HL-60 (cell line): ENCODE data around the gene MYO1E.

Experiments used
- DNase-seq, 2 experiments: peaks; one replicate each; pipeline ENCODE4 v3.0.0-alpha.2; 2010 to 2020; ENCODE audit warnings: low read depth in 1 of 2, low spot score in 1 of 2
- H3K27ac ChIP-seq: fragments of 250-450 bp; sonication (Bioruptor Pico); replicated peaks from 2 replicates; pipeline ENCODE4 v1.5.1; 2020; ENCODE audit warnings: mild to moderate bottlenecking, moderate library complexity
- H3K27me3 ChIP-seq: fragments of 250-450 bp; sonication (Bioruptor Pico); 2 replicates; pipeline ENCODE4 v1.5.1; 2021; ENCODE audit warnings: mild to moderate bottlenecking, moderate library complexity; ENCODE audit not compliant: insufficient read depth, poor library complexity, severe bottlenecking
- H3K4me3 ChIP-seq: replicated peaks from 2 replicates; pipeline ENCODE4 v1.5.1; 2011; ENCODE audit warnings: mild to moderate bottlenecking, control low read depth, low read length; ENCODE audit not compliant: insufficient read depth
- GABPA ChIP-seq: IDR thresholded peaks from 2 replicates; pipeline ENCODE4 v1.6.1; 2012; ENCODE audit warnings: low read depth
- POLR2AphosphoS5 ChIP-seq: IDR thresholded peaks from 2 replicates; pipeline ENCODE4 v1.6.1; 2012; ENCODE audit warnings: low read depth
- SPI1 ChIP-seq: IDR thresholded peaks from 2 replicates; pipeline ENCODE4 v1.6.1; 2012; ENCODE audit warnings: low read depth, mild to moderate bottlenecking, borderline replicate concordance
- TF ChIP-seq, protein P1 (sequence below): IDR thresholded peaks from one replicate; pipeline ENCODE4 v1.5.1; 2011; ENCODE audit warnings: low read length, control low read depth, inconsistent platforms; ENCODE audit not compliant: insufficient read depth
- TF ChIP-seq, protein P2 (sequence below): IDR thresholded peaks from 2 replicates; pipeline ENCODE4 v1.6.1; 2012; ENCODE audit warnings: low read depth; ENCODE audit not compliant: insufficient replicate concordance

Gene MYO1E

DNA sequence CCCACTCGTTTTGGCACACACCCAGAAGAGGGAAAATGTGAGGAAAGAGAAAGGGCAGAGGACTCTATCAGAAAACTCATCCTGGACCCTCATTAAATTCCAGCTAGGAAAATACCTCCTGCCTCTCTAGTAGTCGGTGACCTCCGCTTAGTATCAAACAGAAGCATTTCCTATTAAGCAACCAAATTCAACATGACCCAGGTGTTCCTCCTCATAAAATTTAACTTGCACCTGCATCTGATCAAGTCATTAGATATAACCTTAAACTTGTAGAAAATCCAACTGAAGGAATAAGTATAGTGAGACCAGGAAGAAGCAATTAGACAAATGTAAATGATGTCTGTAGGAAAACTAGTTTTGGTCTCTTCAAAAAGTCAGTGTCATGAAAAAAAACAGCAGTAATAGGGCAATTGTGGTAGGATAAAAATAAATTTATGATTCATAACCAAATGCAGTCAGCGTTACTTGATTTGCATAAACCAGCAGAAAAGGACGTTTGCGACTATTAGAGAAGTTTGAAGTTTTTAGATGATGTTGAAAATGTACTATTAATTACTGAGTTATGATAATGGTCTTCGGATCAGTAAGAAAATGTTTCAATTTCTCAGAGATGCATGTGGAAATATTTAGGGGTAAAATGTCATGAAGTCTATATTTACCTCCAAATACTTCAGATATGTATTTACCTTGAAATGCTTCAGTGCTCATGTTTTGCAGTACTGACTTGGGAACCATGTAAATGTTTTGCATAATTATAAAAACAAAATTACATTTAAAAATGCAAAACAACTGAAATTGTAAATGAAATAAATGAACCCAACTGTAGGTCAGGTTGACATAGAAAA is 121.4 kb downstream of the MYO1E start:
- TF ChIP-seq POLR2AphosphoS5, result no peak
- TF ChIP-seq GABPA, result no peak
- TF ChIP-seq SPI1, result no peak
- TF ChIP-seq, protein P1, sequence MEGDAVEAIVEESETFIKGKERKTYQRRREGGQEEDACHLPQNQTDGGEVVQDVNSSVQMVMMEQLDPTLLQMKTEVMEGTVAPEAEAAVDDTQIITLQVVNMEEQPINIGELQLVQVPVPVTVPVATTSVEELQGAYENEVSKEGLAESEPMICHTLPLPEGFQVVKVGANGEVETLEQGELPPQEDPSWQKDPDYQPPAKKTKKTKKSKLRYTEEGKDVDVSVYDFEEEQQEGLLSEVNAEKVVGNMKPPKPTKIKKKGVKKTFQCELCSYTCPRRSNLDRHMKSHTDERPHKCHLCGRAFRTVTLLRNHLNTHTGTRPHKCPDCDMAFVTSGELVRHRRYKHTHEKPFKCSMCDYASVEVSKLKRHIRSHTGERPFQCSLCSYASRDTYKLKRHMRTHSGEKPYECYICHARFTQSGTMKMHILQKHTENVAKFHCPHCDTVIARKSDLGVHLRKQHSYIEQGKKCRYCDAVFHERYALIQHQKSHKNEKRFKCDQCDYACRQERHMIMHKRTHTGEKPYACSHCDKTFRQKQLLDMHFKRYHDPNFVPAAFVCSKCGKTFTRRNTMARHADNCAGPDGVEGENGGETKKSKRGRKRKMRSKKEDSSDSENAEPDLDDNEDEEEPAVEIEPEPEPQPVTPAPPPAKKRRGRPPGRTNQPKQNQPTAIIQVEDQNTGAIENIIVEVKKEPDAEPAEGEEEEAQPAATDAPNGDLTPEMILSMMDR, result no peak
- TF ChIP-seq, protein P2, sequence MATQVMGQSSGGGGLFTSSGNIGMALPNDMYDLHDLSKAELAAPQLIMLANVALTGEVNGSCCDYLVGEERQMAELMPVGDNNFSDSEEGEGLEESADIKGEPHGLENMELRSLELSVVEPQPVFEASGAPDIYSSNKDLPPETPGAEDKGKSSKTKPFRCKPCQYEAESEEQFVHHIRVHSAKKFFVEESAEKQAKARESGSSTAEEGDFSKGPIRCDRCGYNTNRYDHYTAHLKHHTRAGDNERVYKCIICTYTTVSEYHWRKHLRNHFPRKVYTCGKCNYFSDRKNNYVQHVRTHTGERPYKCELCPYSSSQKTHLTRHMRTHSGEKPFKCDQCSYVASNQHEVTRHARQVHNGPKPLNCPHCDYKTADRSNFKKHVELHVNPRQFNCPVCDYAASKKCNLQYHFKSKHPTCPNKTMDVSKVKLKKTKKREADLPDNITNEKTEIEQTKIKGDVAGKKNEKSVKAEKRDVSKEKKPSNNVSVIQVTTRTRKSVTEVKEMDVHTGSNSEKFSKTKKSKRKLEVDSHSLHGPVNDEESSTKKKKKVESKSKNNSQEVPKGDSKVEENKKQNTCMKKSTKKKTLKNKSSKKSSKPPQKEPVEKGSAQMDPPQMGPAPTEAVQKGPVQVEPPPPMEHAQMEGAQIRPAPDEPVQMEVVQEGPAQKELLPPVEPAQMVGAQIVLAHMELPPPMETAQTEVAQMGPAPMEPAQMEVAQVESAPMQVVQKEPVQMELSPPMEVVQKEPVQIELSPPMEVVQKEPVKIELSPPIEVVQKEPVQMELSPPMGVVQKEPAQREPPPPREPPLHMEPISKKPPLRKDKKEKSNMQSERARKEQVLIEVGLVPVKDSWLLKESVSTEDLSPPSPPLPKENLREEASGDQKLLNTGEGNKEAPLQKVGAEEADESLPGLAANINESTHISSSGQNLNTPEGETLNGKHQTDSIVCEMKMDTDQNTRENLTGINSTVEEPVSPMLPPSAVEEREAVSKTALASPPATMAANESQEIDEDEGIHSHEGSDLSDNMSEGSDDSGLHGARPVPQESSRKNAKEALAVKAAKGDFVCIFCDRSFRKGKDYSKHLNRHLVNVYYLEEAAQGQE, result no peak
- no peak overlapping the region for H3K27ac ChIP-seq
- no peak overlapping the region for H3K4me3 ChIP-seq
- H3K27me3 ChIP-seq, result no peaks in the 10 kb centered on the region
- DNase-seq, result no peak

DNA sequence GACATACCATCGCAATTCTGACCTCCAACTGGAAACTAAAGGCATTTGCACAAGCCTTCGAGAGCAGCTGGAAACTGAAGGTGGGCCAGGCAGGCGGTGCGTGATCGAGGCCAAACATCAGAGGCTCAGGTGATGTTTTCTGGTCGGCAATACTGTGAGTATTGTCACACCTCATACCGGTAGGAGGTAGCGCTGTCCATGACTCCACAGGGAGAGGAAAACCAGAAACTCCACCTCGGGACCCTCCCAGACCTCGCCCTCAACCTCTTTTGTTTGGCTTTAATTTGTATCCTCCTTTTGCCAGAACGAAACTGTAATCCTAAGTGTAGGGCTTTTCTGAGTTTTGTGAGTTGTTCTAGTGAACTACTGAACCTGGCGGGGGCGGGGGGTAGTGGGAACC is 122.4 kb downstream of the MYO1E start:
- TF ChIP-seq GABPA, result no peak
- TF ChIP-seq, protein P1, result no peak
- TF ChIP-seq, protein P2, result no peak
- no peak for TF ChIP-seq SPI1
- no peak for TF ChIP-seq POLR2AphosphoS5
- DNase-seq, result no peak
- no peaks in the 10 kb centered on the region for H3K27me3 ChIP-seq
- H3K27ac ChIP-seq, result no peak overlapping the region
- H3K4me3 ChIP-seq, result no peak overlapping the region

DNA sequence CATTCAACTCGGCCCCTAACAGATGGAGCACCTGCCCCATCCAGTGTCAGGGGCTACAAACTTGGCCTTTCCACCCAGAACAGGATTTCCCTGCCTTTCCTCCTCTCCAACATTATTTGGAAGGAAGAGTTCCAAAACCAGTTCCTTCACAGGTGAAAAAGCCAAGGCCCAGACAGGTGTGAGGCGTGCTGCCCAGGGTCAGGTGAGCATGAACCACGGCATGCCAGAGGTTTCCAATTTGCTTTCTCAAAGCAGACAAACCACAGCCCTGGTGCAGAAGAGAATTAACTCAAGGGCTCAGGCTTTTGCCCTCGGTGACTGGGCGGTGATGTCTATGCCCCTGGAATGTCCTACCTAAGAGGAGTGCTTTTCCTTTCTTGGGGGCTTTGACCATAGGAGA is 122.9 kb downstream of the MYO1E start:
- Histone ChIP-seq H3K27me3 (no peaks in the 10 kb centered on the region), H3K4me3 (no peak overlapping the region), H3K27ac (no peak overlapping the region)
- DNase-seq, result no peak
- TF ChIP-seq SPI1 (no peak), GABPA (no peak), POLR2AphosphoS5 (no peak)
- TF ChIP-seq, protein P1, result no peak
- TF ChIP-seq, protein P2, result no peak
